Neural cell (in vitro differentiated cells): Measurements from ENCODE around the gene C1R.

Experiments
- EP300 ChIP-seq: fragments of 450-650 bp; conservative IDR thresholded peaks from 2 replicates; pipeline ENCODE4 v1.6.1; 2014; ENCODE audit warnings: antibody characterized with exemption, mild to moderate bottlenecking, moderate library complexity; ENCODE audit not compliant: poor library complexity, severe bottlenecking
- EZH2 ChIP-seq: fragments of 200-600, 300-800 bp; shearing (Covaris generic), sonication (generic); IDR thresholded peaks from 2 replicates; pipeline ENCODE4 v1.6.1; 2014; ENCODE audit warnings: antibody characterized with exemption, low read length, borderline replicate concordance, mild to moderate bottlenecking; ENCODE audit not compliant: insufficient read depth, poor library complexity, severe bottlenecking
- MXI1 ChIP-seq: fragments of 450-650 bp; conservative IDR thresholded peaks from 2 replicates; pipeline ENCODE4 v1.6.1; 2014; ENCODE audit warnings: antibody characterized with exemption, mild to moderate bottlenecking; ENCODE audit not compliant: poor library complexity, severe bottlenecking
- POLR2AphosphoS5 ChIP-seq: IDR thresholded peaks from 2 replicates; pipeline ENCODE4 v1.6.1; 2012
- RAD21 ChIP-seq: fragments of 450-650 bp; conservative IDR thresholded peaks from 2 replicates; pipeline ENCODE4 v1.6.1; 2014; ENCODE audit warnings: antibody characterized with exemption, mild to moderate bottlenecking, moderate library complexity
- SMC3 ChIP-seq: fragments of 450-650 bp; conservative IDR thresholded peaks from 2 replicates; pipeline ENCODE4 v1.6.1; 2014; ENCODE audit warnings: antibody characterized with exemption, mild to moderate bottlenecking, moderate library complexity; ENCODE audit not compliant: poor library complexity
- TAF1 ChIP-seq: IDR thresholded peaks from 2 replicates; pipeline ENCODE4 v1.6.1; 2012; ENCODE audit warnings: low read depth
- TF ChIP-seq, protein P1 (sequence below): fragments of 450-650 bp; IDR thresholded peaks from 2 replicates; pipeline ENCODE4 v1.5.1; 2014; ENCODE audit warnings: antibody characterized with exemption, mild to moderate bottlenecking, moderate library complexity; ENCODE audit not compliant: poor library complexity, severe bottlenecking
- TF ChIP-seq, protein P2 (sequence below): IDR thresholded peaks from 2 replicates; pipeline ENCODE4 v1.6.1; 2012; ENCODE audit warnings: borderline replicate concordance

DNA sequence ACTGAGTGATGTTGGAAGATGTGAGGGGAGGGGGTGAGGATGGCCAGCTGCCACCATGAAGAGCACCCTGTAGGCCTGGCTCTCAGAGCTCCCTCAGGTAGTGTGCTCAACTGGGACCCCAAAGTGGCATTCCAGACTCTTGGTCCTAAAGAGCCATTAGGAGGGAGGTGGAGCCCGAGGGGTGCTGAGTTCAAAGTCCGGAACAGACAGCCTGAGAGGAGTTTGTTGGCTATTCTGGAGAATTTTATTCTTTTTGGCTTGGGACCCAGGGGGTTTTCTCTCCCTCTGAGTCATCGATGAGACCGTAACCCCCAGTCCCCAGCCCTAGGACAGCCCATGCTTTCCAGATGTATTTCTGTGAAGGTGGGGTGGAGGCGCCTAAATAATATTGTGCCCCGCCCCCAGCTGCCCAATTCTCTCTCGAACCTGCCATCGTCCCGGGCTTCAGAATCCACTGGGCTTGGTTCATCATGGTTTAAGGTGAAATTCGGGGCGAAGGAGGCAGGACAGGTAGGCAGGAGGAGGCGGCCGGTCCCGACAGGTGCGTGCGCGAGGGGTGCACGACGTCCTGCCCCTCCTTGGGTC lies 37.1 kb upstream of the C1R start:
- no peak for TF ChIP-seq POLR2AphosphoS5
- TF ChIP-seq, protein P1, sequence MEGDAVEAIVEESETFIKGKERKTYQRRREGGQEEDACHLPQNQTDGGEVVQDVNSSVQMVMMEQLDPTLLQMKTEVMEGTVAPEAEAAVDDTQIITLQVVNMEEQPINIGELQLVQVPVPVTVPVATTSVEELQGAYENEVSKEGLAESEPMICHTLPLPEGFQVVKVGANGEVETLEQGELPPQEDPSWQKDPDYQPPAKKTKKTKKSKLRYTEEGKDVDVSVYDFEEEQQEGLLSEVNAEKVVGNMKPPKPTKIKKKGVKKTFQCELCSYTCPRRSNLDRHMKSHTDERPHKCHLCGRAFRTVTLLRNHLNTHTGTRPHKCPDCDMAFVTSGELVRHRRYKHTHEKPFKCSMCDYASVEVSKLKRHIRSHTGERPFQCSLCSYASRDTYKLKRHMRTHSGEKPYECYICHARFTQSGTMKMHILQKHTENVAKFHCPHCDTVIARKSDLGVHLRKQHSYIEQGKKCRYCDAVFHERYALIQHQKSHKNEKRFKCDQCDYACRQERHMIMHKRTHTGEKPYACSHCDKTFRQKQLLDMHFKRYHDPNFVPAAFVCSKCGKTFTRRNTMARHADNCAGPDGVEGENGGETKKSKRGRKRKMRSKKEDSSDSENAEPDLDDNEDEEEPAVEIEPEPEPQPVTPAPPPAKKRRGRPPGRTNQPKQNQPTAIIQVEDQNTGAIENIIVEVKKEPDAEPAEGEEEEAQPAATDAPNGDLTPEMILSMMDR: no peak
- TF ChIP-seq EP300: no peak
- TF ChIP-seq RAD21: peak; percentile 10
- TF ChIP-seq TAF1: no peak
- TF ChIP-seq EZH2: no peak
- TF ChIP-seq, protein P2, sequence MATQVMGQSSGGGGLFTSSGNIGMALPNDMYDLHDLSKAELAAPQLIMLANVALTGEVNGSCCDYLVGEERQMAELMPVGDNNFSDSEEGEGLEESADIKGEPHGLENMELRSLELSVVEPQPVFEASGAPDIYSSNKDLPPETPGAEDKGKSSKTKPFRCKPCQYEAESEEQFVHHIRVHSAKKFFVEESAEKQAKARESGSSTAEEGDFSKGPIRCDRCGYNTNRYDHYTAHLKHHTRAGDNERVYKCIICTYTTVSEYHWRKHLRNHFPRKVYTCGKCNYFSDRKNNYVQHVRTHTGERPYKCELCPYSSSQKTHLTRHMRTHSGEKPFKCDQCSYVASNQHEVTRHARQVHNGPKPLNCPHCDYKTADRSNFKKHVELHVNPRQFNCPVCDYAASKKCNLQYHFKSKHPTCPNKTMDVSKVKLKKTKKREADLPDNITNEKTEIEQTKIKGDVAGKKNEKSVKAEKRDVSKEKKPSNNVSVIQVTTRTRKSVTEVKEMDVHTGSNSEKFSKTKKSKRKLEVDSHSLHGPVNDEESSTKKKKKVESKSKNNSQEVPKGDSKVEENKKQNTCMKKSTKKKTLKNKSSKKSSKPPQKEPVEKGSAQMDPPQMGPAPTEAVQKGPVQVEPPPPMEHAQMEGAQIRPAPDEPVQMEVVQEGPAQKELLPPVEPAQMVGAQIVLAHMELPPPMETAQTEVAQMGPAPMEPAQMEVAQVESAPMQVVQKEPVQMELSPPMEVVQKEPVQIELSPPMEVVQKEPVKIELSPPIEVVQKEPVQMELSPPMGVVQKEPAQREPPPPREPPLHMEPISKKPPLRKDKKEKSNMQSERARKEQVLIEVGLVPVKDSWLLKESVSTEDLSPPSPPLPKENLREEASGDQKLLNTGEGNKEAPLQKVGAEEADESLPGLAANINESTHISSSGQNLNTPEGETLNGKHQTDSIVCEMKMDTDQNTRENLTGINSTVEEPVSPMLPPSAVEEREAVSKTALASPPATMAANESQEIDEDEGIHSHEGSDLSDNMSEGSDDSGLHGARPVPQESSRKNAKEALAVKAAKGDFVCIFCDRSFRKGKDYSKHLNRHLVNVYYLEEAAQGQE: no peak
- peak; percentile 9 for TF ChIP-seq MXI1
- no peak for TF ChIP-seq SMC3
